ENCODE measurements around the gene TRRAP.

- TF ChIP-seq CTCF (IDR thresholded peaks at IDR 0.05) (no peak), POLR2A (IDR thresholded peaks at IDR 0.05) (no peak), EP300 (IDR thresholded peaks at IDR 0.05) (no peak), POLR2AphosphoS5 (IDR thresholded peaks at IDR 0.05) (no peak)
Measured at GRCh38 chr7:98864731-98865453, 13.4 kb upstream of the TRRAP start.
